SK-N-SH treated with all-trans-retinoic acid at 6 μM for 48 hours (cell line): ENCODE results near the gene CFAP100.

Source experiments
- ARNTL ChIP-seq: fragments of 450-650 bp; formaldehyde crosslinking; IDR thresholded peaks from 2 replicates; pipeline ENCODE4 v1.5.0; 2020; ENCODE audit warnings: low read depth, mild to moderate bottlenecking, moderate library complexity, borderline replicate concordance
- GLIS3 ChIP-seq: fragments of 250-450 bp; sonication (Bioruptor Pico); IDR thresholded peaks from 2 replicates; pipeline ENCODE4 v1.5.0; 2020; ENCODE audit warnings: mild to moderate bottlenecking, moderate library complexity
- OSR1 ChIP-seq: fragments of 250-450 bp; sonication (Bioruptor Pico); IDR thresholded peaks from 2 replicates; pipeline ENCODE4 v1.8.0; 2022; ENCODE audit warnings: moderate library complexity, mild to moderate bottlenecking, inconsistent platforms
- RARB ChIP-seq: fragments of 250-450 bp; sonication (Bioruptor Pico); IDR thresholded peaks from 2 replicates; pipeline ENCODE4 v1.8.0; 2021; ENCODE audit warnings: mild to moderate bottlenecking, moderate library complexity
- TCF4 ChIP-seq: fragments of 250-450 bp; sonication (Bioruptor Pico); IDR thresholded peaks from 2 replicates; pipeline ENCODE4 v1.8.0; 2021; ENCODE audit warnings: mild to moderate bottlenecking, moderate library complexity, borderline replicate concordance
- ZC3H10 ChIP-seq: fragments of 250-450 bp; sonication (Bioruptor Pico); IDR thresholded peaks from 2 replicates; pipeline ENCODE4 v1.5.1; 2021; ENCODE audit warnings: mild to moderate bottlenecking, moderate library complexity
- ZFP3 ChIP-seq: fragments of 250-450 bp; sonication (Bioruptor Pico); IDR thresholded peaks from 2 replicates; pipeline ENCODE4 v1.5.0; 2020; ENCODE audit warnings: mild to moderate bottlenecking, moderate library complexity
- ZNF70 ChIP-seq: fragments of 450-650 bp; formaldehyde crosslinking; IDR thresholded peaks from 2 replicates; pipeline ENCODE4 v1.5.0; 2020; ENCODE audit warnings: mild to moderate bottlenecking, moderate library complexity

DNA sequence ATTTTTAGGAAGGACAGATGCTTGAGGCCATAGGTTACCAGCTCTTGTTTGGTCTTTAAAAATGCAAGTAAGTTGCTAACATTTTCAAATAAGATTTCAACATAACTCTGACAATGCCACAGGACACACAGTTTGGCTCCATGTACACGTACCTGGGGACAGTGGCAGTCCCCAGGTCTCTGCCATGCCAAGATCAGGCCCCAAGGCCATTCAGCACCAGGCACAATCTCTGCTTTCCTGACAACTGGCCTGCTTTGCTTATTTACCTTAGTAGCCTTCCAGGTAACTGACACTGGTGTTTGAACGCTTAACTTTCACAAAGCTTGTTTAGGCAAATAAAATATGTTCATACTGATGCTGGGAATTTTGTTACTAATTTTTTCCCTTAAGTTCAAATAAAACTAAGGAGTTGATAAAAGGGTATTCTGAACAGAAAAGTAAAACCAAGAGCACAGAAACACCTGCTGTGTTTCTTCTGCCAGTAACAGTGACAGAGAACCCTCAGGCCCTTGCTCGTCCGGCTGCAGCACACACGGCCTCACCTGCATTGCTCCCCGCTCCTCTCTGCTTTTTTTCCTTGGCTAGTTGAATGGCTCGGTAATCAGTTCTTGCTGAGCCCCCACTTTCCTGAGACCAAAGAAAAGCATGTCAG, 64.5 kb downstream of the CFAP100 start:
- no peak for TF ChIP-seq ZC3H10 (CRISPR knock-in tag)
- no peak for TF ChIP-seq TCF4 (CRISPR knock-in tag)
- TF ChIP-seq ARNTL (CRISPR knock-in tag), result no peak
- no peak for TF ChIP-seq ZFP3
- no peak for TF ChIP-seq OSR1 (CRISPR knock-in tag)
- TF ChIP-seq RARB, result no peak
- no peak for TF ChIP-seq ZNF70 (CRISPR knock-in tag)
- no peak for TF ChIP-seq GLIS3 (CRISPR knock-in tag)
